HepG2 (cell line): ENCODE results near the gene SEC14L5. TPM values are rescaled to one million over a fixed set of nuclear protein-coding genes. Genes with fewer than 3 reads are reported as not detected.

Source experiments
- ATAC-seq: fragments of 200-7000 bp; cut with Tn5 transposase; 3 replicates; pipeline ENCODE4 v1.9.1; 2020; ENCODE audit warnings: mild to moderate bottlenecking, moderate library complexity
- BruUV-seq: library from RNA; stranded (reverse); fragments of 400-500 nt; replicated peaks from 2 replicates; lab custom pipeline; 2021; lab: Mats Ljungman, UMichigan
- CTCF ChIA-PET: fragments of 300-600 bp; formaldehyde crosslinking; extraction: SDS; loops from one replicate; lab custom pipeline; 2021; ENCODE audit warnings: low total read pairs, inconsistent platforms, low intra/inter-chr PET ratio; lab: Yijun Ruan, JAX
- POLR2A ChIA-PET: fragments of 350-600 bp; sonication (Branson Sonifier 250); formaldehyde crosslinking; loops from one replicate; lab custom pipeline; 2020; ENCODE audit warnings: antibody characterized with exemption, inconsistent platforms; lab: Yijun Ruan, JAX
- DNase-seq: peaks from one replicate; pipeline ENCODE4 v3.0.0-alpha.2; 2015; ENCODE audit warnings: low spot score
- FAIRE-seq: peaks from 3 replicates; lab custom pipeline; 2011; peaks lifted over from hg19 to GRCh38; lab: Jason Lieb, UNC
- H2AFZ ChIP-seq: one replicate; pipeline ENCODE4 v1.6.1; 2011; ENCODE audit warnings: low read length, inconsistent platforms
- H3K27ac ChIP-seq: fragments of 300-600 bp; 3 replicates; pipeline ENCODE4 v1.8.0; 2011; ENCODE audit warnings: mixed run types, mild to moderate bottlenecking, mixed read lengths, low read length, inconsistent platforms; ENCODE audit not compliant: insufficient read depth; ENCODE audit errors: extremely low read length
- H3K27me3 ChIP-seq, 2 experiments: fragments of 200-600 bp in 1 of 2; 2 replicates in 1 of 2; 3 replicates in 1 of 2; pipeline versions ENCODE4 v1.6.0 to v1.8.0; 2011; ENCODE audit warnings: low read length in 2 of 2, mild to moderate bottlenecking in 2 of 2, moderate library complexity in 2 of 2, inconsistent platforms in 1 of 2; ENCODE audit not compliant: insufficient read depth in 2 of 2, control insufficient read depth in 1 of 2
- H3K36me3 ChIP-seq, 2 experiments: fragments of 200-600 bp in 1 of 2; replicated peaks in 1 of 2; 2 replicates in 1 of 2; 3 replicates in 1 of 2; pipeline versions ENCODE4 v1.5.1 to v1.8.0; 2011; ENCODE audit warnings: low read length in 2 of 2, inconsistent platforms in 1 of 2; ENCODE audit not compliant: insufficient read depth in 2 of 2, control insufficient read depth in 1 of 2
- H3K4me1 ChIP-seq: 2 replicates; pipeline ENCODE4 v1.5.1; 2012; ENCODE audit warnings: low read length, inconsistent platforms; ENCODE audit not compliant: insufficient read depth
- H3K4me2 ChIP-seq: 2 replicates; pipeline ENCODE4 v1.6.0; 2011; ENCODE audit warnings: low read depth, low read length, inconsistent platforms
- H3K4me3 ChIP-seq, 3 experiments: fragments of 200-600 bp in 1 of 3; sonication (generic), shearing (Covaris generic) in 1 of 3; replicated peaks in 1 of 3; 2 replicates each; pipeline ENCODE4 v1.5.1; 2011 to 2016; ENCODE audit warnings: low read length in 3 of 3, inconsistent platforms in 2 of 3, low read depth in 2 of 3, mild to moderate bottlenecking in 2 of 3, control low read depth in 1 of 3, mixed read lengths in 1 of 3; ENCODE audit not compliant: insufficient read depth in 1 of 3
- H3K79me2 ChIP-seq: one replicate; pipeline ENCODE4 v1.6.1; 2011; ENCODE audit warnings: low read length, inconsistent platforms; ENCODE audit not compliant: insufficient read depth
- H3K9ac ChIP-seq: 2 replicates; pipeline ENCODE4 v1.6.0; 2011; ENCODE audit warnings: mild to moderate bottlenecking, low read depth, low read length, inconsistent platforms; ENCODE audit not compliant: insufficient read depth
- H3K9me3 ChIP-seq: 2 replicates; pipeline ENCODE4 v1.5.1; 2012; ENCODE audit warnings: mild to moderate bottlenecking, low read length
- H4K20me1 ChIP-seq: 2 replicates; pipeline ENCODE4 v1.6.0; 2011; ENCODE audit warnings: inconsistent platforms, mild to moderate bottlenecking, low read length, moderate library complexity; ENCODE audit not compliant: insufficient read depth
- AHDC1 ChIP-seq: sonication (generic); formaldehyde crosslinking; IDR thresholded peaks from 2 replicates; pipeline ENCODE4 v1.5.1; 2020; ENCODE audit warnings: mild to moderate bottlenecking, missing genetic modification reagents, borderline replicate concordance
- FIP1L1 ChIP-seq: fragments of 200-400 bp; formaldehyde crosslinking; IDR thresholded peaks from 2 replicates; pipeline ENCODE4 v1.6.1; 2018; ENCODE audit warnings: low read depth, mild to moderate bottlenecking, low read length, moderate library complexity, borderline replicate concordance; ENCODE audit not compliant: insufficient read depth
- FOSL2 ChIP-seq: sonication (generic); formaldehyde crosslinking; IDR thresholded peaks from 2 replicates; pipeline ENCODE4 v1.4.0; 2020; ENCODE audit warnings: missing genetic modification reagents
- KDM1A ChIP-seq: IDR thresholded peaks from 2 replicates; pipeline ENCODE4 v1.6.1; 2016; ENCODE audit warnings: missing compliant biosample characterization
- MZF1 ChIP-seq: sonication (generic); formaldehyde crosslinking; IDR thresholded peaks from 2 replicates; pipeline ENCODE4 v1.8.1; 2023; ENCODE audit warnings: mild to moderate bottlenecking, missing genetic modification reagents, borderline replicate concordance
- RNF2 ChIP-seq: fragments of 450-650 bp; conservative IDR thresholded peaks from 2 replicates; pipeline ENCODE4 v1.6.1; 2016; ENCODE audit warnings: low read depth
- SMAD3 ChIP-seq: sonication (generic); formaldehyde crosslinking; IDR thresholded peaks from 2 replicates; pipeline ENCODE4 v1.4.0; 2020; ENCODE audit warnings: missing genetic modification reagents
- SMC3 ChIP-seq: IDR thresholded peaks from 2 replicates; pipeline ENCODE4 v1.6.1; 2011; ENCODE audit warnings: low read length, improper control_type of control experiment
- TBP ChIP-seq: sonication (generic); formaldehyde crosslinking; IDR thresholded peaks from 2 replicates; pipeline ENCODE4 v1.5.0; 2020; ENCODE audit warnings: missing genetic modification reagents
- ZNF121 ChIP-seq: sonication (generic); formaldehyde crosslinking; IDR thresholded peaks from 2 replicates; pipeline ENCODE4 v1.5.0; 2020; ENCODE audit warnings: mild to moderate bottlenecking, missing genetic modification reagents
- ZNF33B ChIP-seq: sonication (generic); formaldehyde crosslinking; IDR thresholded peaks from 2 replicates; pipeline ENCODE4 v1.5.1; 2020; ENCODE audit warnings: mild to moderate bottlenecking, missing genetic modification reagents
- ZNF580 ChIP-seq: IDR thresholded peaks from 2 replicates; pipeline ENCODE4 v1.6.1; 2016; ENCODE audit warnings: low read depth, borderline replicate concordance
- ZNF629 ChIP-seq: sonication (generic); formaldehyde crosslinking; conservative IDR thresholded peaks from 2 replicates; pipeline ENCODE4 v1.5.0; 2020; ENCODE audit warnings: missing genetic modification reagents
- ZNF788 ChIP-seq: sonication (generic); formaldehyde crosslinking; IDR thresholded peaks from 2 replicates; pipeline ENCODE4 v1.5.0; 2020; ENCODE audit warnings: mild to moderate bottlenecking, missing genetic modification reagents, borderline replicate concordance
- WGBS: methylation state at CpG from one replicate; pipeline ENCODE4 v1.1.6; 2017; ENCODE audit warnings: low lambda C conversion rate; 5-methylcytosine and 5-hydroxymethylcytosine counted together
- in situ Hi-C: cut with HindIII; loops from 2 replicates; pipeline ENCODE4 v1.10.0; 2017; ENCODE audit warnings: low pct_unique_long_range_greater_than_20kb; ENCODE audit not compliant: extremely low pct_ligation_motif_present
- intact Hi-C: fragments of 100-400 bp; cut with micrococcal nuclease; formaldehyde crosslinking; loops from one replicate; pipeline ENCODE4 v1.10.0; 2022; ENCODE audit not compliant: unreplicated experiment
- polyA plus RNA-seq, 8 experiments: library from polyadenylated mRNA; depleted of rRNA in 3 of 8; stranded (reverse) in 7 of 8; unstranded in 1 of 8; fragments of >200 nt; fragmentation: Illumina TruSeq in 4 of 8; extraction: Trizol in 4 of 8; gene quantifications; 2 replicates each; pipeline versions ENCODE4 v1.2.1 to v1.2.3, GENCODE V29; 2011 to 2016; ENCODE audit warnings: low read depth in 4 of 8, missing spikeins in 1 of 8, mixed read lengths in 1 of 8; ENCODE audit not compliant: insufficient read depth in 1 of 8
- total RNA-seq, 5 experiments: library from RNA; depleted of rRNA; stranded (reverse); fragments of >200 nt; fragmentation: Illumina TruSeq; extraction: Trizol; gene quantifications; 2 replicates each; pipeline ENCODE4 v1.2.3, GENCODE V29; 2016; ENCODE audit warnings: low read depth in 1 of 5

SEC14L5 gene
- total and polyA plus RNA-seq, 2 of the 13 experiments (the other 11 are each of a cell fraction or from before 2014, with no cell fraction given) = 0.40 to 0.42 TPM

GRCh38 chr16:4945560-4946502, 12.3 kb upstream of the SEC14L5 start:
- Histone ChIP-seq H3K79me2 (no peaks in the 10 kb centered on the region), H3K36me3 (no peaks in the 10 kb centered on the region), H3K4me2 (peak overlapping the region; percentile 89), H3K9me3 (no peaks in the 10 kb centered on the region), H2AFZ (no peak overlapping the region), H3K4me3 (peak overlapping the region in 1 of 3 experiments; percentile 59; a peak in 1 of 6 replicates), H4K20me1 (no peaks in the 10 kb centered on the region), H3K4me1 (peaks cover 89% of the 10 kb centered on the region), H3K27ac (no peak overlapping the region), H3K9ac (peak overlapping the region; percentile 45; the same call in 1 of the 2 replicates), H3K27me3 (no peaks in the 10 kb centered on the region; a peak in 1 of 5 replicates)
- POLR2A ChIA-PET = interaction anchor here (1.1 to 6.3 kb wide), 7 partner anchors 12 to 177 kb away, joined by 4 to 62 read pairs (median 6); partner anchors contain the start of genes NAGPA, ROGDI and SEC14L5
- DNase-seq (no peak), FAIRE-seq (no peak), ATAC-seq (no peak)
- BruUV-seq = no TSS peak
- intact Hi-C loops (loop anchor here (5.0 kb wide), 1 partner anchor 34 kb away; no protein-coding TSS in a partner anchor), in situ Hi-C loops (no loop called here)
- 43% methylated on average over 6 of the region's 11 CpGs for WGBS
- CTCF ChIA-PET = no interaction called here
- TF ChIP-seq TBP (CRISPR knock-in tag) (no peak), KDM1A (peak; percentile 13; the same call in 1 of the 2 replicates), SMC3 (no peak), FOSL2 (peak; percentile 35; the same call in 1 of the 2 replicates), ZNF629 (CRISPR knock-in tag) (peak; percentile 91), ZNF788 (peak; percentile 38; the same call in 1 of the 2 replicates), FIP1L1 (0 out of 2 replicates have a peak, but pooled peaks have one; percentile 36), AHDC1 (no peak), SMAD3 (CRISPR knock-in tag) (no peak), ZNF33B (no peak), RNF2 (no peak), ZNF121 (CRISPR knock-in tag) (peak; percentile 98), ZNF580 (no peak), MZF1 (CRISPR knock-in tag) (no peak)
